ENCODE results near the gene UGT1A7.

The UGT1A7 gene

DNA sequence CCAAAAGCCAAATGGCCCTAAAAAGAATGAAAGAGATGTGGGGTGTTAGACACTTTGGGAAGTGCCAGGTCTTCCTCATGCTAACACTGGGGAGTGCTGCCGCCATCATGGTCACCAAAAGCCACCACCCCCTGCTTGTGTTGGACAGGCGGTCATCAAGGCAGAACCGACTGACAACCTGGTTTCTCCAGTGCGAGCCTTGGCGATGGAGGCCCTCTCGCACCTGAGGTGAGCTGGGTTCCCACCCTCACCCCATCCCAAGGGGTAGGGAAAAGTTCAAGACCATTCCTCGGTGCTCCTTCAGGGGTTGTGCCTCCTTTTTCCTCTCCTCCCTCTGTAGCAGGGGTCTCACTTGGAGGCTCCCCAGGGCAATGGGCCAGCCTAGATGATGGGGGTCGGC lies 130.0 kb downstream of the UGT1A7 start:
- Histone ChIP-seq H3K9ac (ENCODE audit: low read depth, low read length) (no peak overlapping the region), H3K4me1 (ENCODE audit: insufficient read depth, low read length) (no peaks in the 10 kb centered on the region), H3K9me3 (ENCODE audit: insufficient read depth, low read length, severe bottlenecking) (no peaks in the 10 kb centered on the region), H3K27ac (ENCODE audit: low read length) (no peak overlapping the region), H3K4me3 (ENCODE audit: low read depth in 1 of 2, low read length in 2 of 2) (no peak overlapping the region), H4K20me1 (ENCODE audit: insufficient read depth, low read length) (peaks cover 3% of the 10 kb centered on the region; the same call in 1 of the 2 replicates), H3K27me3 (ENCODE audit: insufficient read depth, low read length, poor library complexity) (peaks cover 42% of the 10 kb centered on the region), H3K4me2 (ENCODE audit: insufficient read depth, low read length) (no peak overlapping the region), H2AFZ (ENCODE audit: low read depth, low read length) (no peak overlapping the region), H3K36me3 (ENCODE audit: insufficient read depth, low read length) (no peaks in the 10 kb centered on the region), H3K79me2 (ENCODE audit: insufficient read depth, low read length) (no peaks in the 10 kb centered on the region)
- TF ChIP-seq EZH2 (IDR thresholded peaks at IDR 0.05; ENCODE audit: borderline replicate concordance, low read depth, low read length, severe bottlenecking) = no peak
- TF ChIP-seq CTCF (IDR thresholded peaks at IDR 0.05; ENCODE audit: borderline replicate concordance, extremely low read depth, low read length, poor library complexity, severe bottlenecking) = no peak
- no peak for ATAC-seq (ENCODE audit: insufficient read depth, low read depth)
- no peak for DNase-seq

DNA sequence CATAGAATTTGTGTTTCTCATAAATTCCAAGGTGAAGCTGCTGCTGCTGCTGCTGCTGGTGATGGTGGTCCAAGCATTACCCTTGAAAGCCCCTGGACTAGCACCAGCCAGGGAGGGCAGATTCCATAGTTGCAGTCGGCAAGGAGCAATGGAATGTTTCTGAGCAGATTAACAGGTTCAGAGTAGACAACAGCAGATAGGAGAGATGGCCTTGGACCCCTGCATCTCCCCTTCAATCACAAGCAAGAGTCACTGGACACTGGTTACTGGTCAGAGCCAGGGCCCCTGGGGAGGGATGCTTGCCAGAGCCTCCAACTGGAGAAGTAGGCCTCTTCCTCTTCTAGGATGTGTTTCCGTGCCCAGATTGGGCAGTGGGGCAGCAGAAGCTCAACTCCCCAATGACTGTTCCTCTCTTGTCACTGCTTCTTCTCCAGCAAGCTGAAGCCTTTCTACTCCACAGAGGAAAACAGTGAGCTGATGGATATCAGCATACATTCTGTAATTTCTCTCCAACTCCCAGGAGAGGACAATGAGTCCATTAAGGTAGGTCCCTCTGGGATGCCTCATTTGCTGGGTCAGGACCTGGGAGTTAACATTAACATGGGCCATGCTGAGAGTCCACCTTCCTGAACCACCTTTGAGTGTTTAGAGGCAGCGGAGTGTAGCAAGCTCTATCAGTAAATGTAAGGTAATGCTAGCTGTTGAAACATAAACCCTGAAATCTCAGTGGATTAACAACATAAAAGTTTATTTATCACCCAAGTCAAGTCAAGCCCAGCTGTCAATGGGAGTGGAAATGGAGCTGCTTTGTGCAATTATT lies 131.7 kb downstream of the UGT1A7 start:
- H3K4me2 ChIP-seq (ENCODE audit: insufficient read depth, low read length) = no peak overlapping the region
- no peaks in the 10 kb centered on the region for H3K4me1 ChIP-seq (ENCODE audit: insufficient read depth, low read length)
- H3K27me3 ChIP-seq (ENCODE audit: insufficient read depth, low read length, poor library complexity) = peaks cover 28% of the 10 kb centered on the region
- no peaks in the 10 kb centered on the region for H3K79me2 ChIP-seq (ENCODE audit: insufficient read depth, low read length)
- no peaks in the 10 kb centered on the region for H4K20me1 ChIP-seq (ENCODE audit: insufficient read depth, low read length)
- H3K27ac ChIP-seq (ENCODE audit: low read length) = no peak overlapping the region
- ATAC-seq (ENCODE audit: insufficient read depth, low read depth) (no peak), DNase-seq (no peak)
- H3K9me3 ChIP-seq (ENCODE audit: insufficient read depth, low read length, severe bottlenecking) = no peaks in the 10 kb centered on the region
- H3K9ac ChIP-seq (ENCODE audit: low read depth, low read length) = no peak overlapping the region
- H3K4me3 ChIP-seq (ENCODE audit: low read depth in 1 of 2, low read length in 2 of 2) = no peak overlapping the region
- H3K36me3 ChIP-seq (ENCODE audit: insufficient read depth, low read length) = no peaks in the 10 kb centered on the region
- no peak overlapping the region for H2AFZ ChIP-seq (ENCODE audit: low read depth, low read length)
- TF ChIP-seq CTCF (IDR thresholded peaks at IDR 0.05; ENCODE audit: borderline replicate concordance, extremely low read depth, low read length, poor library complexity, severe bottlenecking) (no peak), EZH2 (IDR thresholded peaks at IDR 0.05; ENCODE audit: borderline replicate concordance, low read depth, low read length, severe bottlenecking) (no peak)

DNA sequence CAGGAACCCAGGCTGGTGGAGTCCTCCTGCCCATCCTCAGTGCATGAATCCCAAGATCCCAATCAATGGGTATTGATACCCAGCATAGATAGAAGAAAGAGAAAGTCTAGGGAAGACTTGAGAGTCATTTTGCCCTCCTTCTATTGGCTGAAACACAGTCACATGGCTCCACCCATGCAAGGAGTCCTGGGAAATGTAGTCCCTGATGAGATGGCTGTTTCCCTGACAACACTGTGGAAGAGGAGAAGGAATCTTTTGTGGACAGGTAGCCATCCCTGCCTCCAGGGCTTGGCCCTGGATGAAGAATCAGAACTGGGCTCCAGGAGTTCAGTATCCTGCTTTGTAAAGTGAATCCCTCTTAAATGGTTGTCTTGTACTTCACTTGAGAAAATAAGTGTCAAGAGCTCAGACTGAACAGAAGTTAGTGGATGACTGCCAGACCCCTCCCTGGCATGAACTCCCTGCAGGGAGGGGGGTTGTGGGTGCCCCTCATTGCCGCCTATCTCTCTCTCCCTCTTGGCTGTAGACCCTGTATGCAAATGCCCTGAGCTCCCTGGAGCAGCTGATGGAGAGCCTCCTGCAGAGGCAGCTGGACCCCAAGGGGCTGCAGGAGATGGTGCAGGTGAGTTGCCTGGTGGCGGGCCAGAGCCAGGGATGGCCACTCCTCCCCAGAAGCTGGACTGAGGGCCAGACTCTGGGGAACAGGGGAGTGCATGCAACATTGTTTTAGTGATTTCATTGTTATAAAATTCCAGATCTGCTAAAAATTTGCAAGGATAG lies 132.5 kb downstream of the UGT1A7 start:
- Histone ChIP-seq H3K9me3 (ENCODE audit: insufficient read depth, low read length, severe bottlenecking) (no peaks in the 10 kb centered on the region), H3K36me3 (ENCODE audit: insufficient read depth, low read length) (no peaks in the 10 kb centered on the region), H3K27ac (ENCODE audit: low read length) (no peak overlapping the region), H3K4me1 (ENCODE audit: insufficient read depth, low read length) (no peaks in the 10 kb centered on the region), H4K20me1 (ENCODE audit: insufficient read depth, low read length) (no peaks in the 10 kb centered on the region), H3K4me3 (ENCODE audit: low read depth in 1 of 2, low read length in 2 of 2) (no peak overlapping the region), H3K4me2 (ENCODE audit: insufficient read depth, low read length) (no peak overlapping the region), H3K9ac (ENCODE audit: low read depth, low read length) (no peak overlapping the region), H3K27me3 (ENCODE audit: insufficient read depth, low read length, poor library complexity) (peaks cover 20% of the 10 kb centered on the region), H3K79me2 (ENCODE audit: insufficient read depth, low read length) (no peaks in the 10 kb centered on the region), H2AFZ (ENCODE audit: low read depth, low read length) (no peak overlapping the region)
- TF ChIP-seq CTCF (IDR thresholded peaks at IDR 0.05; ENCODE audit: borderline replicate concordance, extremely low read depth, low read length, poor library complexity, severe bottlenecking) (no peak), EZH2 (IDR thresholded peaks at IDR 0.05; ENCODE audit: borderline replicate concordance, low read depth, low read length, severe bottlenecking) (no peak)
- ATAC-seq (ENCODE audit: insufficient read depth, low read depth) (no peak), DNase-seq (no peak)

Data from DND-41 (cell line).